Measurements from ENCODE around the gene PI4KA.

Gene PI4KA

DNA sequence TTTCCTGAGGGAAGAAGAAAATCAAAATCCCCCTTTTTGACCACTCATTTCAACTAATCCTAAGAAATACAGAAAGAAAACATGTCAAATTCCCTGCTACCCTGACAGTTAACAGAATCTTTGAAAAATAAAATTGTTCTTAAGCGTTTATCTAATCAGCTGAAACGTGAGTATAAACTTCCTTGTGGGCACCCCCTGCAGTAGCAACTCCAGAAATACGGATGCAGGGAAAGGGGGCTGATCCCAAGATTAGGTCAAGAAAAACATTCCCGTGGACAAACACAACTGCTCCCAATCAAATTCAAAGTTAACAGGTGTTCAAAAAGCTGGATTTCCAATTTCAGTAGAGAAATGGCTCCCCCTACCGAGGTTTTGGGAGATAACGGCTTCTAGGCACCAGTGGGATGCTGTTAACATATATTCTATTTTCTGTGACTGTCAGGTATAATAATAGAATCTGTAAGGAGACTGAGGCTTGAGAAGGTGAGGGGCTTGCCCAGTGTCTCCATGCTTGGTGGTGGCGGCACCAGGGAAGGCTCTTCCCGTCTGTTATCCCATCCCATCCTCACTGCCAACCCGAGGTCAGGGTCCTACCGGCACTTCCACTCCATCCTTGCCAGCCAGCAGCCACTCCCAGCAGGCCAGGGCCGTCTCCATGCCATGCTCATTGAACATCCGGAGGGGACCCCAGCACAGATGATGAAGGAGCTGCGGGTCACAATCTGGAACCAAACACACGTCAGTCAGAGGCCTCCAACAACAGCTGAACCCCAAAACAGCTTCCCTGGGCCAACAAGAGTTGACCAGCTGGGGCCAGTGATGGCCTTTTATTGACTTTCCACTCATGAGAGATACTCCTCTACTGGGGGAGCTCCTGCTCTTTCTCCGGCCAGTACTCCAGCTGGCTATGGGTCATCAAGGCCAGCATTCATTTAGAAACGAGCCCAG, 116.7 kb downstream of the PI4KA start:
- ATAC-seq = no peak
- no peak for TF ChIP-seq CSDC2 (CRISPR knock-in tag; IDR thresholded peaks at IDR 0.05)
- TF ChIP-seq ZFP30 (CRISPR knock-in tag; IDR thresholded peaks at IDR 0.05) = no peak
- TF ChIP-seq PPARA (CRISPR knock-in tag; IDR thresholded peaks at IDR 0.05; ENCODE audit: borderline replicate concordance) = no peak
- no peak for TF ChIP-seq ESRRG (CRISPR knock-in tag; IDR thresholded peaks at IDR 0.05)
- TF ChIP-seq ZNF565 (CRISPR knock-in tag; conservative IDR thresholded peaks at IDR 0.05; ENCODE audit: low read depth) = no peak
- TF ChIP-seq, protein P1, sequence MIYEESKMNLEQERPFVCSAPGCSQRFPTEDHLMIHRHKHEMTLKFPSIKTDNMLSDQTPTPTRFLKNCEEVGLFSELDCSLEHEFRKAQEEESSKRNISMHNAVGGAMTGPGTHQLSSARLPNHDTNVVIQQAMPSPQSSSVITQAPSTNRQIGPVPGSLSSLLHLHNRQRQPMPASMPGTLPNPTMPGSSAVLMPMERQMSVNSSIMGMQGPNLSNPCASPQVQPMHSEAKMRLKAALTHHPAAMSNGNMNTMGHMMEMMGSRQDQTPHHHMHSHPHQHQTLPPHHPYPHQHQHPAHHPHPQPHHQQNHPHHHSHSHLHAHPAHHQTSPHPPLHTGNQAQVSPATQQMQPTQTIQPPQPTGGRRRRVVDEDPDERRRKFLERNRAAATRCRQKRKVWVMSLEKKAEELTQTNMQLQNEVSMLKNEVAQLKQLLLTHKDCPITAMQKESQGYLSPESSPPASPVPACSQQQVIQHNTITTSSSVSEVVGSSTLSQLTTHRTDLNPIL (CRISPR knock-in tag; IDR thresholded peaks at IDR 0.05; ENCODE audit: low read depth) = no peak

DNA sequence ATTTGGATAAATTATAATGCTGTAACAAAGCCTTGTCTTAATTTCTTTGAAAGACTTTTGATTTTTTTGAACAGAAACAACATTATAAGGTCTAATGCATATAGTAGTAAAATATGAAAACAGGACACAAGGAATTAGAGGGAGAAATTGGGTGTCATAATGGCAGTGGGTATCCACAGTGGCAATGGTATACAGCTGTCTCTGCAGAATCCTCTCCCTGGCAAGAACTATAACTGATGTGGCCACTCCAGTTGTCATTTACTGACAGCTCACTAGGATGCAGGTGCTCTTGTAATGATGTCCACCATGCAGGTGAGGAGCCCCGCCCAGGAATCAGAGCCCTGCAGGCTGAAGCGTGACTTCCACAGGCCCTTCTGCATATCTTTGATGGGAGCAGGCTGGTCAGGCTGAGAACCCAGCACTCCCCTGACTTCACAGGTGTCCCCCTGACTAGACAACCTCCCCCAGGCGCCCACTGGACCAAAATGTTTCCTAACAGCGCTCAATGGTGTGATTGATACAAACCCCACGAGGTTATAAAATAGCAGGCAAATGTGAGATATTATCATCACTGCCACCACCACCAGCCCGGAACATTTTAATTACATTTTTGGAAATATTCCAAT, 117.5 kb downstream of the PI4KA start:
- no peak for TF ChIP-seq BACH2 (CRISPR knock-in tag; IDR thresholded peaks at IDR 0.05; ENCODE audit: borderline replicate concordance)
- TF ChIP-seq ZFP30 (CRISPR knock-in tag; IDR thresholded peaks at IDR 0.05) = no peak
- no peak for TF ChIP-seq ZNF565 (CRISPR knock-in tag; conservative IDR thresholded peaks at IDR 0.05; ENCODE audit: low read depth)
- ATAC-seq = no peak

DNA sequence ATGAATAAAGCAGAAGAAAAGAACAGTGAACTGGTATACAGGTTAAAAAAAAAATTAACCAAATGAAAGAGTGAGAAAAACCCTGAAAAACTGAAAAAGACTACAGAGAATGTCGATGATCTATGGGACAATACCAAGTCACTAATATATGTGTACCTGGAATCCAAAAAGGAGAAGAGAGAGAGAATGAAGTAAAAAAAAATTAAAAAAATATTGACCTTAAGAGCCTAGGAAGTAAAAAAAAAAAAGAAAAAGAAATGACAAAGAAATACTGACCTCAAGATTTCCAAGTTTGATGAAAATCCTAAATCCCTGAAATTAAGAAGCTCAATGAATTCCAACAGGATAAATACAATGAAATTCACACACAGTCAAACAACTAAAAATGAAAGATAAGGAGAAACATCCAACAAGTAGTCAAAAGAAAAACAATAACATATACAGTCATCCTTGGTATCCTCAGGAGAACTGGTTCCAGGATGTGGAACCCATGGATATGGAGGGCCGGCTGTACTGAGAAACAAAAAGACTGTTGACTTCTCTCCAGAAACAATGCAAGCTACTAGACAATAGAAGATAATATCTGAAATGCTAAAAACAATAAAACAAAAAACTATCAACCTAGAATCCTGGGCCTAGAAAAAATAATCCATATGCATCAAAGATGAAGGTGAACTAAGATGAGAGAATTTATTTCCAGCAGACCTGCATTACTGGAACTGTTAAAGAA, 118.2 kb downstream of the PI4KA start:
- ATAC-seq = no peak
- no peak for TF ChIP-seq ZFP3 (CRISPR knock-in tag; IDR thresholded peaks at IDR 0.05)
- TF ChIP-seq PPARA (CRISPR knock-in tag; IDR thresholded peaks at IDR 0.05; ENCODE audit: borderline replicate concordance) = no peak
- TF ChIP-seq ZC3H10 (CRISPR knock-in tag; IDR thresholded peaks at IDR 0.05) = no peak
- no peak for TF ChIP-seq CSDC2 (CRISPR knock-in tag; IDR thresholded peaks at IDR 0.05)
- no peak for TF ChIP-seq SNAI2 (CRISPR knock-in tag; IDR thresholded peaks at IDR 0.05)
- no peak for TF ChIP-seq BACH2 (CRISPR knock-in tag; IDR thresholded peaks at IDR 0.05; ENCODE audit: borderline replicate concordance)
- TF ChIP-seq, protein P2, sequence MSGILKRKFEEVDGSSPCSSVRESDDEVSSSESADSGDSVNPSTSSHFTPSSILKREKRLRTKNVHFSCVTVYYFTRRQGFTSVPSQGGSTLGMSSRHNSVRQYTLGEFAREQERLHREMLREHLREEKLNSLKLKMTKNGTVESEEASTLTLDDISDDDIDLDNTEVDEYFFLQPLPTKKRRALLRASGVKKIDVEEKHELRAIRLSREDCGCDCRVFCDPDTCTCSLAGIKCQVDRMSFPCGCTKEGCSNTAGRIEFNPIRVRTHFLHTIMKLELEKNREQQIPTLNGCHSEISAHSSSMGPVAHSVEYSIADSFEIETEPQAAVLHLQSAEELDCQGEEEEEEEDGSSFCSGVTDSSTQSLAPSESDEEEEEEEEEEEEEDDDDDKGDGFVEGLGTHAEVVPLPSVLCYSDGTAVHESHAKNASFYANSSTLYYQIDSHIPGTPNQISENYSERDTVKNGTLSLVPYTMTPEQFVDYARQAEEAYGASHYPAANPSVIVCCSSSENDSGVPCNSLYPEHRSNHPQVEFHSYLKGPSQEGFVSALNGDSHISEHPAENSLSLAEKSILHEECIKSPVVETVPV (CRISPR knock-in tag; IDR thresholded peaks at IDR 0.05) = no peak
- TF ChIP-seq TOX (CRISPR knock-in tag; IDR thresholded peaks at IDR 0.05; ENCODE audit: borderline replicate concordance) = no peak
- TF ChIP-seq RARB (CRISPR knock-in tag; IDR thresholded peaks at IDR 0.05) = no peak
- no peak for TF ChIP-seq ARNTL (CRISPR knock-in tag; IDR thresholded peaks at IDR 0.05; ENCODE audit: borderline replicate concordance, low read depth)
- TF ChIP-seq, protein P3, sequence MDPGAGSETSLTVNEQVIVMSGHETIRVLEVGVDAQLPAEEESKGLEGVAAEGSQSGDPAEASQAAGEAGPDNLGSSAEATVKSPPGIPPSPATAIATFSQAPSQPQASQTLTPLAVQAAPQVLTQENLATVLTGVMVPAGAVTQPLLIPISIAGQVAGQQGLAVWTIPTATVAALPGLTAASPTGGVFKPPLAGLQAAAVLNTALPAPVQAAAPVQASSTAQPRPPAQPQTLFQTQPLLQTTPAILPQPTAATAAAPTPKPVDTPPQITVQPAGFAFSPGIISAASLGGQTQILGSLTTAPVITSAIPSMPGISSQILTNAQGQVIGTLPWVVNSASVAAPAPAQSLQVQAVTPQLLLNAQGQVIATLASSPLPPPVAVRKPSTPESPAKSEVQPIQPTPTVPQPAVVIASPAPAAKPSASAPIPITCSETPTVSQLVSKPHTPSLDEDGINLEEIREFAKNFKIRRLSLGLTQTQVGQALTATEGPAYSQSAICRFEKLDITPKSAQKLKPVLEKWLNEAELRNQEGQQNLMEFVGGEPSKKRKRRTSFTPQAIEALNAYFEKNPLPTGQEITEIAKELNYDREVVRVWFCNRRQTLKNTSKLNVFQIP (CRISPR knock-in tag; IDR thresholded peaks at IDR 0.05; ENCODE audit: borderline replicate concordance, low read depth) = no peak
- no peak for TF ChIP-seq ZNF8 (CRISPR knock-in tag; IDR thresholded peaks at IDR 0.05)
- no peak for TF ChIP-seq ZFP30 (CRISPR knock-in tag; IDR thresholded peaks at IDR 0.05)
- no peak for TF ChIP-seq ZNF70 (CRISPR knock-in tag; IDR thresholded peaks at IDR 0.05)
- TF ChIP-seq TCF4 (CRISPR knock-in tag; IDR thresholded peaks at IDR 0.05; ENCODE audit: borderline replicate concordance) = no peak
- no peak for TF ChIP-seq OSR1 (CRISPR knock-in tag; IDR thresholded peaks at IDR 0.05)
- no peak for TF ChIP-seq ESRRG (CRISPR knock-in tag; IDR thresholded peaks at IDR 0.05)

DNA sequence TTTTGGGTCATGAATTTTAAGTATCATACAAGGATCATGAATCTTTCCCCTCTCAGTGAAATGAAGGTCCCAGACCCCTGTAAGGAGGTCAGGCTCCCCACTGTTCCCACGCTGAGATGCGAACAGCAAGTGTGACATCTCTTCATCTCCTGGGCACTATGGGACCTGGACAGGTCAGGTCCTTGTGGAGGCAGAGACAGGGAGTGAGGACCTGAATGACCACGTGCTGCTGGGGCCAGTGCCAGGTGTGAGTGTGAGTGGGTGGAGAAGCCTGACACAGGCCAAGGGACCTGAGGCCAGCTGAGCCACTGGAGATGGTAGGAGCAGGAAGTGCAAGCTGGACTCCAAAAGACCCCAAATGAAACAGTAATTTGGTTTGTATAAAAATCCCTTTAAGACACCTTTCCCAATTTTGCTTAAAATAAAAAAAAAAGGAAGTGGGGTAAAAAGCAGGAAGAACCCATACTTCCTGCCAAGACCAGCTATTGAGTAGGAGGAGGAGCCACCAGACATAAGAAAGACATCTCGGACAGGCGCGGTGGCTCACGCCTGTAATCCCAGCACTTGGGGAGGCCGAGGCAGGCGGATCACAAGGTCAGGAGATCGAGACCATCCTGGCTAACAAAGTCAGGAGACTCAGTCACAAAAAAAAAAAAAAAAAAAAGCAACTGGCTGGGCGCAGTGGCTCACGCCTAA, 120.1 kb downstream of the PI4KA start:
- no peak for TF ChIP-seq GLIS3 (CRISPR knock-in tag; IDR thresholded peaks at IDR 0.05)
- TF ChIP-seq, protein P3 (CRISPR knock-in tag; IDR thresholded peaks at IDR 0.05; ENCODE audit: borderline replicate concordance, low read depth) = no peak
- no peak for TF ChIP-seq PPARA (CRISPR knock-in tag; IDR thresholded peaks at IDR 0.05; ENCODE audit: borderline replicate concordance)
- TF ChIP-seq BACH2 (CRISPR knock-in tag; IDR thresholded peaks at IDR 0.05; ENCODE audit: borderline replicate concordance) = no peak
- TF ChIP-seq, protein P4, sequence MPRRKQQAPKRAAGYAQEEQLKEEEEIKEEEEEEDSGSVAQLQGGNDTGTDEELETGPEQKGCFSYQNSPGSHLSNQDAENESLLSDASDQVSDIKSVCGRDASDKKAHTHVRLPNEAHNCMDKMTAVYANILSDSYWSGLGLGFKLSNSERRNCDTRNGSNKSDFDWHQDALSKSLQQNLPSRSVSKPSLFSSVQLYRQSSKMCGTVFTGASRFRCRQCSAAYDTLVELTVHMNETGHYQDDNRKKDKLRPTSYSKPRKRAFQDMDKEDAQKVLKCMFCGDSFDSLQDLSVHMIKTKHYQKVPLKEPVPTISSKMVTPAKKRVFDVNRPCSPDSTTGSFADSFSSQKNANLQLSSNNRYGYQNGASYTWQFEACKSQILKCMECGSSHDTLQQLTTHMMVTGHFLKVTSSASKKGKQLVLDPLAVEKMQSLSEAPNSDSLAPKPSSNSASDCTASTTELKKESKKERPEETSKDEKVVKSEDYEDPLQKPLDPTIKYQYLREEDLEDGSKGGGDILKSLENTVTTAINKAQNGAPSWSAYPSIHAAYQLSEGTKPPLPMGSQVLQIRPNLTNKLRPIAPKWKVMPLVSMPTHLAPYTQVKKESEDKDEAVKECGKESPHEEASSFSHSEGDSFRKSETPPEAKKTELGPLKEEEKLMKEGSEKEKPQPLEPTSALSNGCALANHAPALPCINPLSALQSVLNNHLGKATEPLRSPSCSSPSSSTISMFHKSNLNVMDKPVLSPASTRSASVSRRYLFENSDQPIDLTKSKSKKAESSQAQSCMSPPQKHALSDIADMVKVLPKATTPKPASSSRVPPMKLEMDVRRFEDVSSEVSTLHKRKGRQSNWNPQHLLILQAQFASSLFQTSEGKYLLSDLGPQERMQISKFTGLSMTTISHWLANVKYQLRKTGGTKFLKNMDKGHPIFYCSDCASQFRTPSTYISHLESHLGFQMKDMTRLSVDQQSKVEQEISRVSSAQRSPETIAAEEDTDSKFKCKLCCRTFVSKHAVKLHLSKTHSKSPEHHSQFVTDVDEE (CRISPR knock-in tag; IDR thresholded peaks at IDR 0.05) = no peak
- TF ChIP-seq ZFP30 (CRISPR knock-in tag; IDR thresholded peaks at IDR 0.05) = no peak
- TF ChIP-seq, protein P1 (CRISPR knock-in tag; IDR thresholded peaks at IDR 0.05; ENCODE audit: low read depth) = no peak
- no peak for TF ChIP-seq OSR1 (CRISPR knock-in tag; IDR thresholded peaks at IDR 0.05)
- TF ChIP-seq ZNF70 (CRISPR knock-in tag; IDR thresholded peaks at IDR 0.05) = no peak
- no peak for TF ChIP-seq TOX (CRISPR knock-in tag; IDR thresholded peaks at IDR 0.05; ENCODE audit: borderline replicate concordance)

More for the DNA sequence above, 120.1 kb downstream of the PI4KA start:
- no peak for ATAC-seq

All from SK-N-SH treated with all-trans-retinoic acid at 6 μM for 48 hours (cell line).